ENCODE data around the gene USP48.
"Not testable (repeated sequence)": the region's sequence is repeated elsewhere in the genome, so short reads cannot be mapped to it uniquely, and the experiment has no call there.

The USP48 gene

GRCh38 chr1:21778405-21778727 is 4.6 kb downstream of the USP48 start:
- Histone ChIP-seq H3K27ac (ENCODE audit: low read length) (no peak overlapping the region), H3K79me2 (ENCODE audit: low read length) (peaks cover 94% of the 10 kb centered on the region), H4K20me1 (ENCODE audit: insufficient read depth, low read length) (peaks cover 34% of the 10 kb centered on the region), H2AFZ (ENCODE audit: low read length) (no peak overlapping the region), H3K9ac (ENCODE audit: low read length) (no peak overlapping the region), H3K4me1 (ENCODE audit: low read length) (peaks cover 11% of the 10 kb centered on the region), H3K36me3 (replicated peaks; ENCODE audit: insufficient read depth, low read length) (no peaks in the 10 kb centered on the region), H3K9me3 (replicated peaks; ENCODE audit: insufficient read depth, low read length) (no peaks in the 10 kb centered on the region), H3K9me2 (replicated peaks; ENCODE audit: insufficient read depth, low read length) (no peaks in the 10 kb centered on the region), H3F3A (ENCODE audit: insufficient read depth, low read length) (peaks cover 33% of the 10 kb centered on the region), H3K4me2 (ENCODE audit: low read depth, low read length) (no peak overlapping the region), H3K27me3 (replicated peaks; ENCODE audit: insufficient read depth, low read length) (no peaks in the 10 kb centered on the region), H3K4me3 (ENCODE audit: low read length) (no peak overlapping the region)
- no peak for DNase-seq
- TF ChIP-seq EZH2phosphoT487 (IDR thresholded peaks at IDR 0.05; ENCODE audit: low read length) (no peak), EZH2 (optimal IDR thresholded peaks at IDR 0.05; ENCODE audit: low read depth, low read length) (no peak), CTCF (IDR thresholded peaks at IDR 0.05; ENCODE audit: low read length) (no peak)

- H3K27ac ChIP-seq (ENCODE audit: low read length); H3K9ac ChIP-seq (ENCODE audit: low read length); H3K9me2 ChIP-seq (replicated peaks; ENCODE audit: insufficient read depth, low read length); H3K36me3 ChIP-seq (replicated peaks; ENCODE audit: insufficient read depth, low read length); DNase-seq; H3K9me3 ChIP-seq (replicated peaks; ENCODE audit: insufficient read depth, low read length); H2AFZ ChIP-seq (ENCODE audit: low read length); H3K4me2 ChIP-seq (ENCODE audit: low read depth, low read length); H3K4me3 ChIP-seq (ENCODE audit: low read length); H3K27me3 ChIP-seq (replicated peaks; ENCODE audit: insufficient read depth, low read length): not testable (repeated sequence)
- Histone ChIP-seq H4K20me1 (ENCODE audit: insufficient read depth, low read length) (peaks cover 45% of the 10 kb centered on the region), H3K79me2 (ENCODE audit: low read length) (peaks cover 99% of the 10 kb centered on the region), H3F3A (ENCODE audit: insufficient read depth, low read length) (peaks cover 24% of the 10 kb centered on the region), H3K4me1 (ENCODE audit: low read length) (peaks cover 14% of the 10 kb centered on the region)
These were observed 6.0 kb downstream of the USP48 start for GRCh38 chr1:21776925-21777324.

GRCh38 chr1:21775985-21776562 is 6.9 kb downstream of the USP48 start:
- Histone ChIP-seq H3K9ac (ENCODE audit: low read length) (no peak overlapping the region), H3K79me2 (ENCODE audit: low read length) (peaks cover 99% of the 10 kb centered on the region), H3K9me3 (replicated peaks; ENCODE audit: insufficient read depth, low read length) (no peaks in the 10 kb centered on the region), H3K27ac (ENCODE audit: low read length) (no peak overlapping the region), H3K9me2 (replicated peaks; ENCODE audit: insufficient read depth, low read length) (no peaks in the 10 kb centered on the region), H4K20me1 (ENCODE audit: insufficient read depth, low read length) (peaks cover 45% of the 10 kb centered on the region), H3F3A (ENCODE audit: insufficient read depth, low read length) (peaks cover 15% of the 10 kb centered on the region), H3K36me3 (replicated peaks; ENCODE audit: insufficient read depth, low read length) (no peaks in the 10 kb centered on the region), H3K4me2 (ENCODE audit: low read depth, low read length) (no peak overlapping the region), H3K4me1 (ENCODE audit: low read length) (peaks cover 14% of the 10 kb centered on the region), H3K27me3 (replicated peaks; ENCODE audit: insufficient read depth, low read length) (no peaks in the 10 kb centered on the region), H2AFZ (ENCODE audit: low read length) (no peak overlapping the region), H3K4me3 (ENCODE audit: low read length) (no peak overlapping the region)
- no peak for DNase-seq
- no peak for TF ChIP-seq EZH2 (optimal IDR thresholded peaks at IDR 0.05; ENCODE audit: low read depth, low read length)
- no peak for TF ChIP-seq CTCF (IDR thresholded peaks at IDR 0.05; ENCODE audit: low read length)
- TF ChIP-seq EZH2phosphoT487 (IDR thresholded peaks at IDR 0.05; ENCODE audit: low read length) = no peak

- Histone ChIP-seq H3K27ac (ENCODE audit: low read length) (no peak overlapping the region), H3K9ac (ENCODE audit: low read length) (no peak overlapping the region), H3K4me3 (ENCODE audit: low read length) (no peak overlapping the region), H3K27me3 (replicated peaks; ENCODE audit: insufficient read depth, low read length) (no peaks in the 10 kb centered on the region), H4K20me1 (ENCODE audit: insufficient read depth, low read length) (peaks cover 50% of the 10 kb centered on the region), H2AFZ (ENCODE audit: low read length) (no peak overlapping the region), H3K9me3 (replicated peaks; ENCODE audit: insufficient read depth, low read length) (no peaks in the 10 kb centered on the region), H3K36me3 (replicated peaks; ENCODE audit: insufficient read depth, low read length) (no peaks in the 10 kb centered on the region), H3F3A (ENCODE audit: insufficient read depth, low read length) (peaks cover 15% of the 10 kb centered on the region), H3K4me2 (ENCODE audit: low read depth, low read length) (no peak overlapping the region), H3K4me1 (ENCODE audit: low read length) (peaks cover 14% of the 10 kb centered on the region), H3K79me2 (ENCODE audit: low read length) (peaks cover 99% of the 10 kb centered on the region), H3K9me2 (replicated peaks; ENCODE audit: insufficient read depth, low read length) (no peaks in the 10 kb centered on the region)
- no peak for TF ChIP-seq EZH2 (optimal IDR thresholded peaks at IDR 0.05; ENCODE audit: low read depth, low read length)
- no peak for TF ChIP-seq EZH2phosphoT487 (IDR thresholded peaks at IDR 0.05; ENCODE audit: low read length)
- no peak for TF ChIP-seq CTCF (IDR thresholded peaks at IDR 0.05; ENCODE audit: low read length)
- DNase-seq = no peak
These were observed 7.4 kb downstream of the USP48 start for GRCh38 chr1:21775550-21775914.
